ENCODE measurements around the gene AKT1.
"Not testable (repeated sequence)": the region's sequence is repeated elsewhere in the genome, so short reads cannot be mapped to it uniquely, and the experiment has no call there.

AKT1 gene

DNA sequence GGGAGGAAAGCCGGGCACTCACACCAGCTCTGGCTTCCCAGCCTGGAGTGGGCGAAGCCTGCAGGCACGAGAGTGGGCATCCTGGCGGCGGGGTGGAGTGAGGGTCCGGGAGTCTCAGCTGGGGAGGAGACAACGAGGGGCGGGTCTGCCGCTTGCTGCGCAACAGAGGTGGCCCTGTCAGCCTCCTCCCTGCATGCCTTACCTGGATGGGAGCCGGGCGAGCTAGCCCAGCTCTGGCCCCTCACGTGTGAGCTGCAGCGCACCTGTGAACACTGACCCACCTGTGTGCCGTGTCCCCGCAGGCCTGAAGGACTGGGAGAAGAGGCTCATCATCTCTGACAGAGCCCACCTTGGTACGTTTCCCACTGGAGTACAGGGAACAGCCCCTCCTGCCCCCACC, 56.5 kb downstream of the AKT1 start:
- no peak for DNase-seq (ENCODE audit: low read depth in 3 of 3)

DNA sequence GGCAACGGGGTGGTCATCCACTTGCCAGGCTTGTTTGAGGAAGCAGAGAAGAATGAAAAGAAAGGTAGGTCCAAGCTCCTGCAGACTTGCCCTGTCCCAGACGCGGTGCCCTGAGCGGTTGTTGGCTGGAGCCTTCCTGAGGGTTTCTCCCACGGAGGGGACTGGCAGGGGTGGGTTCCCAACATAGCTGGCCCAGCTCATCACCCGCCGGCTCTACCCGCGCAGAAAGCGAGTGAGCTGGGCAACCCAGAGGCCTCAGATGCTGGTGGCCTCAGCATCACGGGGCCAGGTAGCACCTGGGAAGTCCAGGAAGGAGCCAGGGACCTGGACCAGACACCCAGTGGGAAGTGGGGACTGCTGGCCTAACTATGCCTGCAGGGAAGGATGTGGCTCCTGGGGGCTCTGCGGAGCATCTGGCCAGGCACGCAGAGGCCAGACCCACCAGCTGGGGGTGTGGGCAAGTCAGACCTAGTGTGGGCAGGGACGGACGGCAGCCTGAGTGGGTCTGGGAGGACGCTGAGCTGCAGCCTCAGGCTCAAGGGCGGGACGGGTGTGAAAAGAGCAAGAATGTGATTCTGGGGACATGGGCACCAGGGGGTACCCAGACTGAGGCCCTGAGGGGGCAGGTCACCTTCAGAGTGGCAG, 57.1 kb downstream of the AKT1 start:
- DNase-seq (ENCODE audit: low read depth in 3 of 3), result no peak

DNA sequence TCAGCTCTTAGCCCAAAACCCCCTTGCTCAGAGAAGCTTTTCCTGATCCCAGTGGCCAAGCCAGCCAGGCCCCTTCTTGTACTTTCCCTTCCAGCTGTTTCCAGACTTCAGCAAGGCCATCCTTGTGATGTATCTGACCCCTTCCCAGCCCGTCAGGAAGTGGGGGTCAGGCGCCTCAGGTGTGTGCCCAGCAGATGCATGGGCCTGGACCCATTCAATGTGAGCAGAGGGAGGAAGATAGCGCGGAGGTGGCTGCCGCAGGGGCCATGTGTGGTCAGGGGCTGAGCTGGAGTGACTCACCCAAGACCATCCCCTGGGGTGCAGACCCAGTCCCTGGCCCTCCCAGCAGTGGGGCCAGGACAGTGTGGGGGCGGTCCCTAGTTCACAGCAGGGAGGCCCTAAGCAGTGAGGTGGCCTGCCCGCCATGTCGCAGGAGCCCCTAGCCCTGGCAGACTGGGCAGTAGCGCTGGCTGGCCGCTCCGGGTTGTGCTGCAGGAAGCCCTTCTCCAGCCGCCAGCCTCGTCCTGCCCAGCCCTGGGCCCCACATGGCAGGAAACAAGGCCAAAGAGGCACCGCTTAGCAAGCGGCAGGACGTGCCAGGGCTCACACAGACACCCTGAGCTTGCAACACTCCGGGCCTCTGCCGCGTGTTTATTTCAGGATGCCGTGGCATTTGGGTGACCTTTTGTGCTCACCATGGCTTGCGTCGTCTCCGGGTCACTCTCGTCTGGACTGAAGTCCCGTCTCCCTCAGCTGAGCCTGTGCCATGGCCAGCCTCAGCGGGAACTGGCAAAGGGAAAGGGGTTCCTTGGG, 59.5 kb downstream of the AKT1 start:
- DNase-seq (ENCODE audit: low read depth in 3 of 3), result no peak

DNA sequence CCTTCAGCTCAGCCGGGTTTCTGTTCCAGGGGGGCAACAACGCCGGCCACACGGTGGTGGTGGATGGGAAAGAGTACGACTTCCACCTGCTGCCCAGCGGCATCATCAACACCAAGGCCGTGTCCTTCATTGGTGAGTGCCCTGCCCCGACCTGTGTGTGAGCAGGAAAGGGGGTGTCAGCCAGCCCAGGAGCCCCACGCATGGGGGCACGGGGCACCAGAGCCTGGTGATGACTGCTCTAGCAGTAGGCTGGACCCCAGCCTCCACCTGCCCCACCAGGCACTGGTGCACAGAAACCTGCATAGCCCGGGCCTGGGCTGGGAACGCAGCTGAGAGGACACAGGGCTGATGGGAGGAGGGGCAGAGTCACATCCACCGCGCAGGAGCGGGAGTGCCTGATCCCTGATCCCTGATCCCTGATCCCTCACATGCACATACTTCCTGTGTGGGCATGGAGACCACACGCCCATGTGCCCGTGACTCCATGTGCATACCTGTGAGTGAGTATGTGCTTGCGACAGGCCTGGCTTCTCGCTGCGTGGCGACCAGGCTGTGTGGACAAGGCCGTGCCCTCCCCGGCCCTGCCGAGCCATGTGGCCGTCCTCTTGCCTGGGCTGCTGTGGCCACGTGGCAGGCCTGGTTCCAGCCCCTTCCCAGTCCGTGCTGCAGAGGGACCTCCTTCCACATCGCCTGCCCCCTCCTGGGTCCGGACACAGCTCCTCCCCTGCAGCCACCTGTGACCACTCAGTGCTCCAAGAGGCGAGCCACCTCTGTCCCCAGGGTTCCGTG, 60.4 kb downstream of the AKT1 start:
- no peak for DNase-seq (ENCODE audit: low read depth in 3 of 3)

DNA sequence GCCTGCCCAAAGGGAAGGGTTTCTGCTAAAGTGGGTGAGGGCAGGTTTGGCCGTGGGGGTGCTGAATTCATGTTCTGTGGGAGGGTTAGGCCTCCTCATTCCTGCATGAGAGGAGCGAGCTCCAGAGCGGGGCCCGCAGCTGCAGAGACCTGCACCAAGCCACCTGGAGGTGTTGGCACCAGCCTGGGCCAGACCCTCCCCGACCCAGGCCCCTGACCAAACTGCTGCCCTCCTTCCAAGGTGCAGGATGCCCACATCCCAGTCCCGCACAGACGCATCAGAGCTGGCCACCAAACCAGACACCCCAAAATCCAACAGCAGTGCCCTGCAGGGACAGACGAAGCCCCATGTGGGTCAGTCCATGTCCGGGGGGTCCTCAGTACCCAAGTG, 61.0 kb downstream of the AKT1 start:
- no peak for DNase-seq (ENCODE audit: low read depth in 3 of 3)

DNA sequence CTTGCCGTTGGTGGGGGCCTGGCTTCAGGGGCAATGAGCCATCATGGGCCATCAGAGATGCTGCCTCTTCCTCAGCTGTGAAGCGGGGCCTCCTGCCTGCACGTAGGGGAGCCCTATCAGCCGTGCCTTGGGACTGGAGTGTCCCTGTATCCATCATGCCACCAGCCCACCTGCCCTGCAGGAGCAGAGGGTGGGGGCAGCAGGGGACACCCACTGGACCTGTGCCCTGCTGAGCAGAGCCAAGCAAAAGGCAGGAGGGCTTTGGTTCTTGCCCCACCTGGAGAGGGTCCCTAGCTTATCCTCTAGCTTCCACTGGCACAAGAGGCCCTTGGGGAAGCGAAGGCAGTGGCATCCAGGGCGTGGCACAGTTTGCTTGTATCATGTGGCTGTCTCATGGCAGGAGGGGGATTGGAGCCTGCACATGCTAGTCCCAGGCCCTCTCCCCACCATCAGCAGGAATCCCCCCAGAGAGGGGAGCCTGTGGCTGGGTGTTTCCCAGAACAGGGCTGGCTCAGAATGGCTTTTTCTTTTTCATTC, 61.4 kb downstream of the AKT1 start:
- DNase-seq (ENCODE audit: low read depth in 3 of 3), result no peak

DNA sequence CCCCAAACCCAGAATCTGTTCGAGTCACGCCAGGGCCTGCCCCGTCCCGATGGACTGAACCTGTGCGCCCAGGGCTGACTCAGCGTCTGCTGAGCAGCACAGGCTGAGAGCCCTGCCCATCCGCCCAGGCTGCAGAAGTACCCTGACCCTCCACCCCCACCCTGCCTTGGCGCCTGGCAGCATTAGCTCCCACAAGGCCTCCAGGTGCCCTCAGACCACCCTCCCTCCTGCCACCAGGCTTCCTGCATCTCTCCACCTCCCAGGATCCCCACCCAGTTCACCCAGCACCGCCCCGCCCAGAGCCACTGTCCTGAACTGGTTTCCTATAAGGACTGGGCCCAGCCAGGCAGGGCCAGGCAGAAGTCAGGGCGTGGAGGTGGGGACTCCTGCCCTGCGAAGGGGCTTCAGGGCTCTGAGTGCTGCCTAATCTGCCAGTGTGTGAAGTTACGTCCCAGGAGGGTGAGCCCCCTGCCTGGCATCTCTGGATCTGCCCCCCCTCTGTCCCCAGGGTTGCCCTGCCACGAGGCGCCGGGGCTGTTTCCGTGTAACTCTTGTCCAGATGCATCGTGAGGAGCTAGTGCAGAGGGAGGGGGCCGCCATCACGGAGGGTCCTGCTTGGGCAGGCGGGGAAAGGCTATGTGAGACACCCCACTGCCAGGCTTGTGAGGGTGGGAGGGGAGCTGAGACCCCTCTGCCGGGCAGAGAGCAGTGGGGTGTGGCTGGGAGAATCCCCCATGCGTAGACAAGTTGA, 62.4 kb downstream of the AKT1 start:
- DNase-seq (ENCODE audit: low read depth in 3 of 3), result no peak

DNA sequence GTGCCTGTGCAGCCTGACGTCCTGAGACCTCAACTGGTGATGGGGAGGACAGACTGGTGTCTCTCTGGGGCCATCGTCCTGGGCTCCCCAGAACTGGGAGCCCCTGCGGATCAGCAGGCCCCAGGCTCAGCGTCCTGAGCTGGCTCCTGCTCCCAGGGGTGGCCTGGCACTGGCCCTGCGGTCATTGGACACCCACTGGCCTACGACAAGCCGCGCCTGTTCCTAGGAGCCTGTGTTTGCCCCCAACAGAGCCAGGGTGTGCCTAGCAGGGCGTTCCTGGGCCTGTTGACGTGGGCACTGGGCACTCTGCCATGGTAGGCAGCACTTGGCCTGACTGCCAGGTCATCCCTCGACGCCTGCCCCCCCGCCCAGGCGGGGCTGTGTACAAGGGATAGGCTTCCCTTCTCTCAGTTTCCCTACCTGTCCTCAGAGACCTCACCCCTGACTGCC, 63.2 kb downstream of the AKT1 start:
- no peak for DNase-seq (ENCODE audit: low read depth in 3 of 3)

DNA sequence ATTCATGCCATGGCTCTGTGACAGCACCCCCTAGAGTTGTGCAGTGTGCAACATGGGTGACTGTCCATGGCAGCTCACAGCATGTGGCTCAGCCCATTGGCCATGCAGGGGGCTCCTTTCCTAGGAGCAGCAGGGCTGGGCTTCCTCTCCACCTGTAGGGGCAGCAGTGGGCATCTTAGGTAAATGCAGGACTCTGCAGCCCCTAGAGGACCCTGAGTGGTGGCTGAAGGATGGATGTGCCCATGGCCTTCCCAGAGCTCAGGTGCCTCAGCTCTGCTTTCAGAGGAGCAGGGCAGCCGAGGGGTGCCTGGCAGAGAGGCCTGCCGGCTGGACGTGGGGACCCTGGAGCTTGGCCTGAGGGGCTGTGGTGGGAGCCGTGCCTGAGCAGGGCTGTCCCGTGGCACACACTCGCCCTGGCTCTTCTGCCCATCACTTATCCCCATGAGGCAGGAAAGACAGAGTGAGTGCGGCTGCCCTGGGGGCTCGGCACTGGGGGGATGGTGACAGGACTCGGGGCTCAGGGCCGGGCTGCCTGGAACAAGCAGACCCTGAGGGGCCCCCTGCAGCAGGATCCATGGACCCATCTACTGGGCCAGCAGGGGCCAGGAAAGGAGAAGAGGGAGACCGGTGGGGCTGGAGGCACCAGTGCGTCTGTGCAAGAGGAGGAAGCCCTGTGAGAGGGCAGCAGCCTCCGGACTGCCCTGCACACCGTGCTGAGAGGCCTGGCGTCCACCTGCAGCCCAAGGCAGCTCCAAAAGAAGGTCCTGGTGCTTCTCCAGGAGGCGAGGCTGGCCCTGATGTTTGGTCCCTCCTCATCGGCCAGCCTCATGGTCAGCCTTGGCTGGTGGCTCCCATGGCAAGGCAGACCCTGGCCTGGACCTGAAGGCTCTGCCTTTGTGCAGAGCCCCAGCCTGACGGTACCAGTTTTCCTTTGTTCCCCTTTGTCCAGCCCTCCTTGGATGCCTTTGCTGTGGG, 63.9 kb downstream of the AKT1 start:
- no peak for DNase-seq (ENCODE audit: low read depth in 3 of 3)

DNA sequence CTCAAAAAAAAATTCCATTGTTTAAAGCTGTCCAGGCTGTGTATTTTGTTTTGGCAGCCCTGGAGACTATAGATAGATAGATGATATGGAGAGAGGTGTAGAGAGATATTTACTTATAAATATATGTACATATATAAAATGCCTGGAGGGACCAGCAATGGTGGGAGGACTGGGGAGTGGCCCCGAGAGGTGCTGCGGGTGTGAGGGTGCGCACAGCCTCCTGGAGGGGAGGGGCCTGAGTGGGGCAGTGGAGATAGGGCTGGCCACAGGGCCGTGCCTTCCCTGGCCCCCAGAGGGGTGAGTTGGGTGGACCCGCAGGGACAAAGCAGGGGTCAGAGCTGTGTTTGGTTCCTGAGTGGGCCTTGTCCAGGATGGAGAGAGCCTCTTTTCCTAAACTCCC, 65.1 kb downstream of the AKT1 start:
- DNase-seq (ENCODE audit: low read depth in 3 of 3), result no peak

DNA sequence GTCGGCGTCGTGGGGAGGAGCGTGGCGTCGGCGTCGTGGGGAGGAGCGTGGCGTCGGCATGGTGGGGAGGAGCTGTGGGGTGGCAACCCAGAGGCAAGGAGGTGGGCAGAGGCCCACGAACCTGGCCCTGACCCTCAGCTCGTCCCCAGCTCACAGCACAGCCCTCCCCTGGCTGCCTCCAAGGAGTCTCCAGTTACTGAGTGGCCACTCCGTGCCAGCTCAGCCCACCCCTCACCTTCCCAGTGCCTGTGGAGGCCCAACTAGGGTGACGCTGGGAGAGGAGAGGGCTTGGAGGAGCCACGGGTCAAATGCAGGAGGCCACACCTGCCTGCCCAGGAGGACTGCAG, 65.7 kb downstream of the AKT1 start:
- DNase-seq (ENCODE audit: low read depth in 3 of 3), result no peak

DNA sequence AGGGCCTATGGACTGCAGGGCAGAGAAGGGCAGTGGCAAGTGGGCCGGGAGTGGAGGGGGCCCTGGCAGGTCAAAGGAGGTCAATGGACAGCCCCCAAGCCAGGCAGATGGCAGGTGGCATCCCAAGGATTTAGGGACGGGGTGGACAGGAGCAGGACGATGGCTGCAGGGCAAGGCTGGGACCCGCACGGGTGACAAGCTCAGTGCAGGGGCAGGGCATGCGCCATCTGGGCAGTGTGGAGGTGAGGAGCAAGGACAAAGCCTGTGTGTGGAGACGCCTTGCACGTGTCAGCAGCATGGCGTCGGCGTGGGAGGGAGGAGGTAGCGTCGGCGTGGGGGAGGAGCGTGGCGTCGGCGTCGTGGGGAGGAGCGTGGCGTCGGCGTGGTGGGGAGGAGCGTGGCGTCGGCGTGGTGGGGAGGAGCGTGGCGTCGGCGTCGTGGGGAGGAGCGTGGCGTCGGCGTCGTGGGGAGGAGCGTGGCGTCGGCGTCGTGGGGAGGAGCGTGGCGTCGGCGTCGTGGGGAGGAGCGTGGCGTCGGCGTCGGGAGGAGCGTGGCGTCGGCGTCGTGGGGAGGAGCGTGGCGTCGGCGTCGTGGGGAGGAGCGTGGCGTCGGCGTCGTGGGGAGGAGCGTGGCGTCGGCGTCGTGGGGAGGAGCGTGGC, 66.2 kb downstream of the AKT1 start:
- not testable (repeated sequence) for DNase-seq (ENCODE audit: low read depth in 3 of 3)

DNA sequence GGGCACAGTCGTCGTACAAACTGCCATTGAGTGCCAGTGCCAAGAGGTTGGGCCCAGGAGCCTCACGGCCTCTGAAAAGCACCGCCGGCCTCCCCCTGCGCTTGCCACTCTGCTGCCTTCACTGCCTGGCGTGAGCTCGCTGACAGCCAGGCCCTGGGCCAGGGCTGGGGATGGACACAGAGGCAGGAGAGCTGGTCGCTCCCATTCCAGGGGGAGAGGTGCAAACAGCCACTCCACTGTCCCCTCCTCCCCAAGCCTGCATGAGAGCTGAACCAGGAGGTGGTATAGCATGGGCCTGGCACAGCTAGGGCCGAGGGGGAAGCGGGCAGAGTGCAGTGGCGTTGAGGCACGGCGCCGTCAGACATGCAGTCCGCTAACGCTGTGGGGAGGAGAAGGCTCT, 66.9 kb downstream of the AKT1 start:
- no peak for DNase-seq (ENCODE audit: low read depth in 3 of 3)

DNA sequence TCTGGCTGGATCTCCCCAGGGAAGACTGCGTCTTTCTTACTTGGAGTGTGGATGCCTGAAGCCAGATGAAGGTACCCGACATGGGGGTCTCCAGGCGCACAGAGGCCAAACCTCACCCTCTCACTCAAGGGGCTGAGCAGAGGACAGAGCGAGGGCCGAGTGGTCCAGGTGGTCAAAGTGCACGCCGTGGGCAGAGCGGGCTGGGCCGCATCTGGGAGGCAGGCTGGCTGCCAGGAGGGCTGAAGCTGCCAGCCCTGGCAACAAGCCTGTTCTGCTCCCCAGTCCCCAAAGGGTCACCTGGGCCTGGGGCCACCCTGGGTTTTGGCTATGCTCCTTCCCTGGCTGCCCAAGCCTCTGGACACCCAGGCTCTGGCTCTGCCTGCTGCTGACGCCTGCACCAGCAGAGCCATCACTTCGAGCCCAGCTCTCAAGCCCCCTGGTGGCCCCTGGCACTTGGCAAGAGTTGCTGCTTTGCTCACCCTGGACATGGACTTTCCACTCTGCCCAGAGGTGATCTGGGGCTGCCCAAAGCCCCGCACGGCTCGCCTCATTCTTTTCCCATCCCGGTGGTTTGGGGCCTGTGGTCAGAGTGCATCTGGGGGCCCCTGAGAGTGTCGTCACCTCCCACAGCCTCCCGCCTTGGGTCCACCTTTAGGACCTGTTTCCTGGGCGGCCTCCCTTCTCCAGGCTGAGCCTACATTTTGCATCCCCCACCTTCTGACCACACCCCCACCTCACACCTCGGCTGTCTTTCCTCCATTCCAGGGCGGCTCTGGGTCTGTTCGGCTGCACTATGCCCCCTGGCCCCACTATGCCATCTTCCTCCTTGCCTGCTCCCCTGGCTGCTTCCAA, 68.7 kb downstream of the AKT1 start:
- no peak for DNase-seq (ENCODE audit: low read depth in 3 of 3)

DNA sequence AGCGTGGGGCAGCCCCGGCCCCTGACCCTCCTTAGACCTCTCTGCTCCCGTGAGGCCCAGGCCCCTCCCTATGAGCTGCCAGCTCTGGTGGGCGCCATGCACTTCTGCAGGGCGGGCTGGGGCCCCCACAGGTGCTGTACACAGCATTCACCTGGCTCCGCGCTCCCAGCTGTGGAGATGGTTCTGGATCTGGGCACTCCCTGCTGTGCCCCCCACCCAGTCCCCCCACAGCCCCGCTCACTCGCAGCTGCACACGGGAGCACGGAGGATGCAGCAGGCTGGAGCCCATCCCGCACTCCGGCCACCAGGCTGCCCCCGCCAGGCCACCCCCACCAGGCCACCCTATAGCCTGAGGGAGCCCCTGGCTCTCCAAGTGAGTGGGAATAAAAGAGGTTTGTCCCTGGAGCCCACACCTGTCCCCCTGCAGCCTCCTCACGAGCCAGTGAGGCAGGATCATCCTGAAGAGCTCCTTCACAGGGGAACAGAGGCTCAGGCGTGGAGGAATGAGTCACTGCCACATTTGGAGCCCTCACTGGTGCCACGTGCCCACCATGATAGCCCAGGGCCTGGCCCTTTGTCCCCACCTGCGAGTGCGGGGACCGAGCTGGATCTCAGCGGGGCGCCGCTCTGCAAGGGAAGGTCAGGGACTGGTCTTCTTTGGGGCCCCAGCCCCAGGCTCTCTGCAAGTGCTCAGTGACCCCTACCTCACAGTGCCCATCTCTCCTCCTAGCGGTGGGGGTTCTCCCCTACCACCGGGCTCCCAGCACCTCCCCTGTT, 69.6 kb downstream of the AKT1 start:
- no peak for DNase-seq (ENCODE audit: low read depth in 3 of 3)

DNA sequence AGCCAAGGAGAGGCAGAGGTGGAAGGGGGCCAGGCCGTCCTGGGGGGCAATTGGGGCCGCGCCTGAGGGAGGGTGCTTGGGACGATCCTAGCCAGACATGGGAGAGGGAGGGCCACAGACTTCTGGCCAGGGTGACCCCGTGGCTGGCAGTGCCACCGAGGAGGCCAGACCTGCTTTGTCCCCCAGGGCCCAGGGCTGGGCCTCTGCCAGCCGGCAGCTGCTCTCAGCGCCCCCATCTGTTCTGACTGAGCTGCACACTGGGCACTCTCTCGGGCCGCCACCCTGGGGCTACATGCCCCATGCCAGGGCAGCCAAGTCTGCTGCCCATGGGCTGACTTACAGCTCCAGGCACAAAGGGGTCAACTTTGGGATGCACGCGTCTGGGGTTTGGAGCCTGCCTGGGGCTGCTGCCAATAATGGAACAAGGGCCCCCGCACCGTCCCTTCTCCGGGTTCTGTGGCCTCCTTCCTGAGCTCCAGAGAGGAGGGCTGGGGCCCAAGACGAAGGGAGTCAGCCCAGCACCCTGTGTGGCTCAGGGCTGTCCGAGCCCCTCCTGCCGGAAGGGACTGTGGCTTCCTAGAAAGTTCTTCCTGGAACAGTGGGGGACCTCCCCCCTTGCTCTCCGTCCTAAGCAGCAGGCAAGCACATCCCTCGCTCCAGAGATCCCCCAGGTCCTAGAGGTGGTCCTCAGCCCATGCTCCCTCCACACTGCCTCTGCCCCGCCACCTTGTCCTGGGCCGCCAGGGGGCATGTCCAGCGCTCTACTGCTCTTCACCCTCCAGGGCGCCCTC, 70.4 kb downstream of the AKT1 start:
- DNase-seq (ENCODE audit: low read depth in 3 of 3), result no peak

DNA sequence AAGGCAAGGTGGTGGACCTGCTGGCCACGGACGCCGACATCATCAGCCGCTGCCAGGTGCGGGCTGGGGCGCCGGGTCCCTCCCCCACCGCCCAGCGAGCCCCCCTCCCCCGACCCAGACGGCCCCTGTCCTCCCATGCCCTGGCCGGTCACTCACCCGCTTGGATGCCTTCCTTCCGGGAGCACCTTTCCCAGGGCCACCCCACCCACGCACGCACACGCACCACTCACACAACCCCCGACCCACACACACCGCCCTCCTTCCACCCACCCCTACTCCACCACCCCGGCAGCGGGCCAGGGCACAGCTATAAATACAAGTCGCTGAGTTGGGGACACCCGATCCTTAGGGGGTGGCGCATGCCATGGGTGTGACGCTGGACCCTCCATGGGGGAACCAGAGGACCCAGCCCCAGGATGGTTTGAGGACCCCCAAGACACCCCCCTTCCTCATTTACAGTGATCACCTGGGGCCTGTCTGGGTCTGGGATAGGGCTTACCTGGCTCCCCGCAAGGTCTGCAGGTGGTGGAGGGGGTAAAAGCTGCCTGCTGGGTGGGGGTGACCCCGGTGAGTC, 71.1 kb downstream of the AKT1 start:
- DNase-seq (ENCODE audit: low read depth in 3 of 3), result peak in 1 of 3 experiments; percentile 17

All from stimulated activated CD4-positive, alpha-beta T cell treated with anti-CD3 and anti-CD28 coated beads, TNF-alpha, amount 100 ng/mL, for 4 hours (primary cell).